CD4-positive, alpha-beta T cell (primary cell): ENCODE measurements around the gene DEPDC5. TPM values are rescaled to one million over a fixed set of nuclear protein-coding genes. Genes with fewer than 3 reads are reported as not detected.

Experiments
- ATAC-seq: fragments of 200-7000 bp; cut with Tn5 transposase; one replicate; pipeline ENCODE4 v1.10.0; 2022; ENCODE audit warnings: mild to moderate bottlenecking; ENCODE audit not compliant: poor library complexity
- CTCF ChIA-PET: fragments of 350-600 bp; sonication (Branson Sonifier 250); formaldehyde crosslinking; loops from one replicate; lab custom pipeline; 2021; ENCODE audit warnings: antibody characterized with exemption, inconsistent platforms; lab: Charles Lee
- POLR2A ChIA-PET: fragments of 350-600 bp; sonication (Branson Sonifier 250); formaldehyde crosslinking; loops from one replicate; lab custom pipeline; 2021; ENCODE audit warnings: antibody characterized with exemption, inconsistent platforms; lab: Charles Lee
- DNase-seq, 14 experiments: peaks; one replicate each; pipeline ENCODE4 v3.0.0-alpha.2; 2013 to 2020; ENCODE audit warnings: mixed read lengths in 2 of 14
- H3K27ac ChIP-seq, 2 donors: one replicate each; pipeline versions ENCODE4 v1.5.1 to v1.7.0; 2013; ENCODE audit warnings: low read length in 2 of 2, low read depth in 1 of 2, mild to moderate bottlenecking in 1 of 2
- H3K27me3 ChIP-seq, 2 experiments: 1 replicate in 1 of 2; 2 replicates in 1 of 2; pipeline versions ENCODE4 v1.6.1 to v1.7.0; 2013; ENCODE audit warnings: low read length in 2 of 2, control low read depth in 1 of 2, mild to moderate bottlenecking in 1 of 2, moderate library complexity in 1 of 2; ENCODE audit not compliant: insufficient read depth in 2 of 2, control insufficient read depth in 1 of 2
- H3K36me3 ChIP-seq: one replicate; pipeline ENCODE4 v1.6.1; 2013; ENCODE audit warnings: low read length, control low read depth; ENCODE audit not compliant: insufficient read depth
- H3K4me1 ChIP-seq: one replicate; pipeline ENCODE4 v1.6.1; 2013; ENCODE audit warnings: low read length, control low read depth; ENCODE audit not compliant: insufficient read depth
- H3K4me3 ChIP-seq: one replicate; pipeline ENCODE4 v1.5.1; 2013; ENCODE audit warnings: mild to moderate bottlenecking, low read length, moderate library complexity
- H3K9me3 ChIP-seq, 2 experiments: 1 replicate in 1 of 2; 2 replicates in 1 of 2; pipeline versions ENCODE4 v1.6.1 to v1.7.0; 2013; ENCODE audit warnings: low read length in 2 of 2, mild to moderate bottlenecking in 2 of 2, control low read depth in 1 of 2, moderate library complexity in 1 of 2; ENCODE audit not compliant: control insufficient read depth in 1 of 2, insufficient read depth in 1 of 2
- H3K27ac Mint-ChIP-seq: one replicate; pipeline ENCODE4 v1.8.0; 2020; ENCODE audit warnings: mixed read lengths
- H3K27me3 Mint-ChIP-seq: one replicate; pipeline ENCODE4 v1.8.0; 2021; ENCODE audit warnings: mixed read lengths
- H3K36me3 Mint-ChIP-seq: one replicate; pipeline ENCODE4 v1.8.0; 2021; ENCODE audit warnings: low read depth, mixed read lengths
- H3K4me1 Mint-ChIP-seq: one replicate; pipeline ENCODE4 v1.8.0; 2021; ENCODE audit warnings: low read depth, mixed read lengths
- H3K4me3 Mint-ChIP-seq: one replicate; pipeline ENCODE4 v1.8.0; 2020; ENCODE audit warnings: mild to moderate bottlenecking, mixed read lengths
- H3K9me3 Mint-ChIP-seq: one replicate; pipeline ENCODE4 v1.8.0; 2020; ENCODE audit warnings: mixed read lengths
- CTCF ChIP-seq: fragments of 200-600 bp; IDR thresholded peaks from one replicate; pipeline ENCODE4 v1.8.0; 2022; ENCODE audit warnings: antibody characterized with exemption, mild to moderate bottlenecking
- intact Hi-C, 2 experiments: fragments of 100-400 bp; cut with DNase I in 1 of 2; cut with micrococcal nuclease in 1 of 2; formaldehyde crosslinking; loops; one replicate each; pipeline versions ENCODE4 v1.15.1 to v1.9.0; 2023 to 2025; cut with DNase I, micrococcal nuclease
- total RNA-seq, 174 experiments: library from RNA in 2 of 174; stranded (reverse) in 2 of 174; gene quantifications; one replicate each; pipeline ENCODE4 v1.2.3 and lab custom pipeline; 2021 to 2026

The DEPDC5 gene
- total RNA-seq, 2 experiments from 2014 or later: 32.9 to 36.6 TPM

- TF ChIP-seq CTCF: no peak
- ATAC-seq (no peak), DNase-seq (peak in 2 of 14 experiments; percentile 9 to 13)
- H3K36me3 Mint-ChIP-seq: peaks cover 79% of the 10 kb centered on the region
- H3K4me3 Mint-ChIP-seq: no peak overlapping the region
- H3K27ac ChIP-seq: no peak overlapping the region
- H3K4me1 Mint-ChIP-seq: no peaks in the 10 kb centered on the region
- no peak overlapping the region for H3K27ac Mint-ChIP-seq
- H3K9me3 ChIP-seq: no peaks in the 10 kb centered on the region
- H3K27me3 Mint-ChIP-seq: no peaks in the 10 kb centered on the region
- intact Hi-C loops: loop anchor here in 1 of 2 experiments (5.0 kb wide), 1 partner anchor 76 kb away; no protein-coding TSS in a partner anchor
- H3K27me3 ChIP-seq: no peaks in the 10 kb centered on the region
- ChIA-PET POLR2A (no interaction called here), CTCF (interaction anchor here (0.6 kb wide), 1 partner anchor 59 kb away, joined by 3 read pairs; no protein-coding TSS in a partner anchor)
- no peaks in the 10 kb centered on the region for H3K4me1 ChIP-seq
- no peak overlapping the region for H3K4me3 ChIP-seq
- peaks cover 30% of the 10 kb centered on the region for H3K36me3 ChIP-seq
- H3K9me3 Mint-ChIP-seq: no peaks in the 10 kb centered on the region
Measured at GRCh38 chr22:31870890-31871289, 117.1 kb downstream of the DEPDC5 start.

GRCh38 chr22:31871480-31871879 is 117.7 kb downstream of the DEPDC5 start:
- no peaks in the 10 kb centered on the region for H3K27me3 Mint-ChIP-seq

GRCh38 chr22:31872209-31872608 is 118.4 kb downstream of the DEPDC5 start:
- Histone ChIP-seq H3K4me3 (no peak overlapping the region), H3K27ac (no peak overlapping the region), H3K36me3 (peaks cover 37% of the 10 kb centered on the region), H3K9me3 (no peaks in the 10 kb centered on the region), H3K27me3 (no peaks in the 10 kb centered on the region), H3K4me1 (no peaks in the 10 kb centered on the region)
- intact Hi-C loops: loop anchor here (1.0 to 5.0 kb wide), 3 partner anchors 75 to 98 kb away; no protein-coding TSS in a partner anchor
- Mint-ChIP-seq H3K4me1 (no peaks in the 10 kb centered on the region), H3K27ac (no peak overlapping the region), H3K36me3 (peaks cover 81% of the 10 kb centered on the region), H3K4me3 (no peak overlapping the region), H3K27me3 (no peaks in the 10 kb centered on the region), H3K9me3 (no peaks in the 10 kb centered on the region)
- TF ChIP-seq CTCF: no peak
- POLR2A ChIA-PET: no interaction called here
- peak in 7 of 14 experiments; percentile 1 to 40 (median 23) for DNase-seq
- ATAC-seq: no peak
- CTCF ChIA-PET: no interaction called here

More at GRCh38 chr22:31871480-31871879, 117.7 kb downstream of the DEPDC5 start:
- Histone ChIP-seq H3K4me3 (no peak overlapping the region), H3K27ac (no peak overlapping the region), H3K27me3 (no peaks in the 10 kb centered on the region), H3K9me3 (no peaks in the 10 kb centered on the region), H3K36me3 (peaks cover 34% of the 10 kb centered on the region), H3K4me1 (no peaks in the 10 kb centered on the region)
- H3K4me3 Mint-ChIP-seq: no peak overlapping the region
- peaks cover 85% of the 10 kb centered on the region for H3K36me3 Mint-ChIP-seq
- no peak for TF ChIP-seq CTCF
- H3K9me3 Mint-ChIP-seq: no peaks in the 10 kb centered on the region
- DNase-seq (peak in 1 of 14 experiments; percentile 7), ATAC-seq (no peak)
- CTCF ChIA-PET: interaction anchor here (0.6 kb wide), 1 partner anchor 60 kb away, joined by 3 read pairs; no protein-coding TSS in a partner anchor
- POLR2A ChIA-PET: no interaction called here
- no peak overlapping the region for H3K27ac Mint-ChIP-seq
- H3K4me1 Mint-ChIP-seq: no peaks in the 10 kb centered on the region
- intact Hi-C loops: loop anchor here in 1 of 2 experiments (5.0 kb wide), 1 partner anchor 76 kb away; no protein-coding TSS in a partner anchor
